ENCODE measurements around the gene KRTAP5-5. TPM values are rescaled to one million over a fixed set of nuclear protein-coding genes. Genes with fewer than 3 reads are reported as not detected.
"Not testable (repeated sequence)": the region's sequence is repeated elsewhere in the genome, so short reads cannot be mapped to it uniquely, and the experiment has no call there.

KRTAP5-5 gene
- total and polyA plus RNA-seq, 2 experiments from 2014 or later: not detected

GRCh38 chr11:1584661-1585370 lies 44.8 kb upstream of the KRTAP5-5 start, which contains the start of gene KRTAP5-1:
Gene KRTAP5-1, minus strand, starts transcription at chr11:1585283. Its CDS starts 34 bp downstream, at chr11:1585249.
- H3K4me3 Mint-ChIP-seq; H3K27ac Mint-ChIP-seq; H3K4me1 ChIP-seq (ENCODE audit: insufficient read depth); H3K4me3 ChIP-seq; H3K27me3 ChIP-seq (ENCODE audit: insufficient read depth); H4K20me1 ChIP-seq (replicated peaks; ENCODE audit: insufficient read depth); H3K4me2 ChIP-seq; H3K36me3 ChIP-seq (ENCODE audit: insufficient read depth); H2AFZ ChIP-seq; H3K36me3 Mint-ChIP-seq (ENCODE audit: low read depth); H3K79me2 ChIP-seq (replicated peaks; ENCODE audit: insufficient read depth); H3F3A ChIP-seq (replicated peaks; ENCODE audit: low read depth); H3K27ac ChIP-seq (ENCODE audit: low read depth); H3K9me2 ChIP-seq (ENCODE audit: insufficient read depth); DNase-seq (ENCODE audit: low spot score); H3K4me1 Mint-ChIP-seq; ATAC-seq; H3K9me3 Mint-ChIP-seq: not testable (repeated sequence)
- peaks cover 18% of the 10 kb centered on the region for H3K27me3 Mint-ChIP-seq (ENCODE audit: insufficient read depth, low read depth, poor library complexity)

GRCh38 chr11:1586699-1587098 lies 42.9 kb upstream of the KRTAP5-5 start:
- Mint-ChIP-seq H3K36me3 (ENCODE audit: low read depth) (no peaks in the 10 kb centered on the region), H3K27ac (no peak overlapping the region), H3K4me3 (no peak overlapping the region), H3K9me3 (no peaks in the 10 kb centered on the region), H3K27me3 (ENCODE audit: insufficient read depth, low read depth, poor library complexity) (peaks cover 21% of the 10 kb centered on the region), H3K4me1 (no peaks in the 10 kb centered on the region; the same call in 2 of the 3 replicates)
- Histone ChIP-seq H3K4me2 (no peak overlapping the region), H3K4me1 (ENCODE audit: insufficient read depth) (no peaks in the 10 kb centered on the region), H2AFZ (no peak overlapping the region), H3K36me3 (ENCODE audit: insufficient read depth) (no peaks in the 10 kb centered on the region), H3K79me2 (replicated peaks; ENCODE audit: insufficient read depth) (no peaks in the 10 kb centered on the region), H4K20me1 (replicated peaks; ENCODE audit: insufficient read depth) (no peaks in the 10 kb centered on the region), H3F3A (replicated peaks; ENCODE audit: low read depth) (no peaks in the 10 kb centered on the region), H3K4me3 (no peak overlapping the region), H3K9me2 (ENCODE audit: insufficient read depth) (no peaks in the 10 kb centered on the region), H3K27me3 (ENCODE audit: insufficient read depth) (no peaks in the 10 kb centered on the region), H3K27ac (ENCODE audit: low read depth) (no peak overlapping the region)
- DNase-seq (ENCODE audit: low spot score) (no peak), ATAC-seq (no peak)
- TF ChIP-seq NANOG (IDR thresholded peaks at IDR 0.05; ENCODE audit: borderline replicate concordance) (no peak), ZNF462 (CRISPR knock-in tag; IDR thresholded peaks at IDR 0.05) (no peak), JUNB (IDR thresholded peaks at IDR 0.05; ENCODE audit: unreplicated experiment) (no peak), REST (IDR thresholded peaks at IDR 0.05; ENCODE audit: unreplicated experiment) (no peak), POLR2AphosphoS5 (IDR thresholded peaks at IDR 0.05; ENCODE audit: low read depth) (no peak), ETS1 (IDR thresholded peaks at IDR 0.05) (no peak), STAT1 (IDR thresholded peaks at IDR 0.05; ENCODE audit: unreplicated experiment) (no peak), CREB1 (CRISPR knock-in tag; IDR thresholded peaks at IDR 0.05; ENCODE audit: low read depth) (no peak), EZH2phosphoT487 (IDR thresholded peaks at IDR 0.05; ENCODE audit: unreplicated experiment) (no peak), ZNF114 (CRISPR knock-in tag; IDR thresholded peaks at IDR 0.05) (no peak), EZH2 (IDR thresholded peaks at IDR 0.05; ENCODE audit: low read depth, unreplicated experiment) (no peak)
